H1 (cell line): ENCODE data around the gene LDLRAD4. TPM values are rescaled to one million over a fixed set of nuclear protein-coding genes. Genes with fewer than 3 reads are reported as not detected.

Source experiments
- CTCF ChIA-PET: fragments of 300-600 bp; sonication (Branson Sonifier 250); formaldehyde crosslinking; loops from one replicate; lab custom pipeline; 2021; ENCODE audit not compliant: partially characterized antibody; lab: Charles Lee
- POLR2A ChIA-PET: fragments of 300-600 bp; sonication (Branson Sonifier 250); formaldehyde crosslinking; loops from one replicate; lab custom pipeline; 2021; ENCODE audit warnings: inconsistent platforms; ENCODE audit not compliant: partially characterized antibody; lab: Charles Lee
- DNase-seq, 2 experiments: peaks; one replicate each; pipeline versions ENCODE4 v3.0.0 to v3.0.0-alpha.2; 2010 to 2022; ENCODE audit warnings: low spot score in 2 of 2, low read depth in 1 of 2, mixed read lengths in 1 of 2
- FAIRE-seq: peaks from 2 replicates; lab custom pipeline; 2011; peaks lifted over from hg19 to GRCh38; lab: Jason Lieb, UNC
- H2AFZ ChIP-seq: 2 replicates; pipeline ENCODE4 v1.8.1; 2012; ENCODE audit warnings: low read length, inconsistent platforms
- H2AK5ac ChIP-seq: 2 replicates; pipeline ENCODE4 v1.6.1; 2013; ENCODE audit warnings: low read depth, low read length
- H2BK120ac ChIP-seq: replicated peaks from 2 replicates; pipeline ENCODE3; 2013; ENCODE audit warnings: low read depth, low read length, inconsistent platforms
- H2BK12ac ChIP-seq: 2 replicates; pipeline ENCODE4 v1.6.1; 2013; ENCODE audit warnings: low read depth, low read length
- H2BK15ac ChIP-seq: 2 replicates; pipeline ENCODE4 v1.6.1; 2013; ENCODE audit warnings: low read length
- H2BK20ac ChIP-seq: 2 replicates; pipeline ENCODE4 v1.6.1; 2013; ENCODE audit warnings: low read length
- H2BK5ac ChIP-seq: 2 replicates; pipeline ENCODE4 v1.6.1; 2013; ENCODE audit warnings: low read depth, low read length
- H3K14ac ChIP-seq: 2 replicates; pipeline ENCODE4 v1.6.1; 2013; ENCODE audit warnings: inconsistent platforms; ENCODE audit not compliant: insufficient read length
- H3K18ac ChIP-seq: 2 replicates; pipeline ENCODE4 v1.6.1; 2013; ENCODE audit warnings: low read length; ENCODE audit errors: extremely low read depth
- H3K23ac ChIP-seq: 2 replicates; pipeline ENCODE4 v1.6.1; 2013; ENCODE audit warnings: inconsistent platforms; ENCODE audit not compliant: insufficient read length
- H3K23me2 ChIP-seq: 2 replicates; pipeline ENCODE4 v1.6.1; 2013; ENCODE audit warnings: low read depth, low read length
- H3K27ac ChIP-seq: 2 replicates; pipeline ENCODE4 v1.6.1; 2011; ENCODE audit warnings: low read depth, low read length, inconsistent platforms
- H3K27me3 ChIP-seq, 4 experiments: replicated peaks in 1 of 4; 1 replicate in 1 of 4; 2 replicates in 3 of 4; pipeline versions ENCODE4 v1.6.1 to v1.8.1; 2011 to 2013; ENCODE audit warnings: low read length in 3 of 4, mild to moderate bottlenecking in 3 of 4, inconsistent platforms in 2 of 4, mixed read lengths in 2 of 4, moderate library complexity in 1 of 4; ENCODE audit not compliant: control insufficient read depth in 3 of 4, insufficient read depth in 3 of 4; ENCODE audit errors: extremely low read depth in 1 of 4
- H3K36me3 ChIP-seq, 4 experiments: 2 replicates each; pipeline versions ENCODE4 v1.6.1 to v1.8.1; 2011 to 2013; ENCODE audit warnings: mild to moderate bottlenecking in 4 of 4, low read length in 3 of 4, moderate library complexity in 2 of 4, control low read depth in 1 of 4, inconsistent platforms in 1 of 4; ENCODE audit not compliant: insufficient read depth in 4 of 4, control insufficient read depth in 2 of 4
- H3K4ac ChIP-seq: replicated peaks from 2 replicates; pipeline ENCODE3; 2013; ENCODE audit warnings: low read length, low read depth, mixed read lengths, inconsistent platforms; ENCODE audit not compliant: insufficient read length
- H3K4me1 ChIP-seq, 4 experiments: replicated peaks in 1 of 4; 1 replicate in 1 of 4; 2 replicates in 3 of 4; pipeline versions ENCODE4 v1.6.1 to v1.8.1; 2011 to 2013; ENCODE audit warnings: low read length in 3 of 4, inconsistent platforms in 2 of 4, mixed read lengths in 1 of 4; ENCODE audit not compliant: insufficient read depth in 4 of 4, control insufficient read depth in 3 of 4
- H3K4me2 ChIP-seq, 2 experiments: 2 replicates each; pipeline versions ENCODE4 v1.6.1 to v1.8.1; 2011 to 2013; ENCODE audit warnings: low read depth in 2 of 2, low read length in 2 of 2, control low read depth in 1 of 2, inconsistent platforms in 1 of 2, mild to moderate bottlenecking in 1 of 2; ENCODE audit not compliant: insufficient read depth in 1 of 2
- H3K4me3 ChIP-seq, 4 experiments: fragments of 200-600, 300-600 bp in 1 of 4; sonication (generic), shearing (Covaris generic), sonication (Bioruptor Twin) in 1 of 4; 2 replicates each; pipeline versions ENCODE4 v1.5.1 to v1.8.1; 2011 to 2016; ENCODE audit warnings: low read length in 4 of 4, low read depth in 3 of 4, control low read depth in 2 of 4, inconsistent platforms in 2 of 4, mild to moderate bottlenecking in 2 of 4, mixed read lengths in 1 of 4, moderate library complexity in 1 of 4; ENCODE audit not compliant: insufficient read depth in 2 of 4; ENCODE audit errors: extremely low read depth in 1 of 4
- H3K56ac ChIP-seq: replicated peaks from 2 replicates; pipeline ENCODE3; 2013; ENCODE audit warnings: low read depth, mild to moderate bottlenecking, mixed read lengths, low read length, inconsistent platforms; ENCODE audit not compliant: insufficient read length
- H3K79me1 ChIP-seq: 2 replicates; pipeline ENCODE4 v1.6.1; 2013; ENCODE audit warnings: low read depth, low read length, control low read depth
- H3K79me2 ChIP-seq, 2 experiments: 2 replicates each; pipeline versions ENCODE4 v1.6.1 to v1.8.1; 2012 to 2013; ENCODE audit warnings: low read length in 2 of 2, mild to moderate bottlenecking in 2 of 2, inconsistent platforms in 1 of 2; ENCODE audit not compliant: insufficient read depth in 2 of 2, control insufficient read depth in 1 of 2
- H3K9ac ChIP-seq, 4 experiments: replicated peaks in 1 of 4; 1 replicate in 1 of 4; 2 replicates in 3 of 4; pipeline versions ENCODE4 v1.6.1 to v1.8.1; 2011 to 2013; ENCODE audit warnings: low read depth in 3 of 4, low read length in 3 of 4, control low read depth in 2 of 4, mild to moderate bottlenecking in 2 of 4, moderate library complexity in 2 of 4, inconsistent platforms in 1 of 4; ENCODE audit errors: extremely low read depth in 1 of 4
- H3K9me3 ChIP-seq, 2 experiments: 2 replicates each; pipeline versions ENCODE4 v1.6.1 to v1.8.1; 2012 to 2013; ENCODE audit warnings: mild to moderate bottlenecking in 2 of 2, moderate library complexity in 2 of 2, control low read depth in 1 of 2, inconsistent platforms in 1 of 2, low read depth in 1 of 2, low read length in 1 of 2, mixed read lengths in 1 of 2; ENCODE audit not compliant: insufficient read depth in 2 of 2
- H4K20me1 ChIP-seq, 2 experiments: replicated peaks in 1 of 2; 2 replicates each; pipeline versions ENCODE3 to v1.8.1; 2011 to 2013; ENCODE audit warnings: inconsistent platforms in 2 of 2, low read length in 2 of 2, mild to moderate bottlenecking in 1 of 2; ENCODE audit not compliant: insufficient read depth in 2 of 2, control insufficient read depth in 1 of 2
- H4K5ac ChIP-seq: 2 replicates; pipeline ENCODE4 v1.6.1; 2013; ENCODE audit warnings: low read length, low read depth, mixed read lengths, inconsistent platforms; ENCODE audit not compliant: insufficient read length
- H4K8ac ChIP-seq: 2 replicates; pipeline ENCODE4 v1.8.0; 2013; ENCODE audit warnings: mild to moderate bottlenecking, moderate library complexity, low read length, inconsistent platforms; ENCODE audit not compliant: insufficient read depth; ENCODE audit errors: extremely low read depth
- H4K91ac ChIP-seq: replicated peaks from 2 replicates; pipeline ENCODE3; 2013; ENCODE audit warnings: low read length, mixed read lengths, inconsistent platforms; ENCODE audit not compliant: insufficient read length
- GABPA ChIP-seq: IDR thresholded peaks from 2 replicates; pipeline ENCODE4 v1.6.1; 2011; ENCODE audit warnings: mild to moderate bottlenecking, low read length, moderate library complexity, borderline replicate concordance; ENCODE audit not compliant: insufficient read depth
- WGBS, 2 experiments: shearing (Covaris generic) in 1 of 2; methylation state at CpG; one replicate each; pipeline versions ENCODE4 v1.1.6 to v1.1.7; 2013 to 2015; ENCODE audit warnings: low lambda C conversion rate in 2 of 2, mixed read lengths in 2 of 2, inconsistent platforms in 1 of 2, low coverage in 1 of 2, missing lambda C conversion rate in 1 of 2; ENCODE audit not compliant: insufficient replicate concordance in 2 of 2, insufficient coverage in 1 of 2, insufficient read length in 1 of 2; ENCODE audit errors: extremely low coverage in 1 of 2, missing lambda C conversion rate in 1 of 2; 5-methylcytosine and 5-hydroxymethylcytosine counted together
- polyA plus RNA-seq, 7 experiments: library from polyadenylated mRNA; depleted of rRNA in 3 of 7; stranded (reverse) in 5 of 7; unstranded in 2 of 7; fragments of >200 nt in 5 of 7; fragments of 200-250 nt in 2 of 7; gene quantifications; 1 replicate in 5 of 7; 2 replicates in 1 of 7; 4 replicates in 1 of 7; pipeline versions ENCODE4 v1.2.1 to v1.2.3, GENCODE V29; 2011 to 2013; ENCODE audit warnings: missing spikeins in 2 of 7, mixed read lengths in 2 of 7
- total RNA-seq: library from RNA; stranded (reverse); fragmentation: NEBNext Ultra II Directional; extraction: Animal tissue kit (Norgen Biotek cat#: 25700); gene quantifications from 2 replicates; pipeline ENCODE4 v1.2.1, GENCODE V29; 2021

Gene LDLRAD4
- total and polyA plus RNA-seq, 2 of the 8 experiments (the other 6 are each of a cell fraction or from before 2014, with no cell fraction given), result 0.77 to 1.4 TPM

DNA sequence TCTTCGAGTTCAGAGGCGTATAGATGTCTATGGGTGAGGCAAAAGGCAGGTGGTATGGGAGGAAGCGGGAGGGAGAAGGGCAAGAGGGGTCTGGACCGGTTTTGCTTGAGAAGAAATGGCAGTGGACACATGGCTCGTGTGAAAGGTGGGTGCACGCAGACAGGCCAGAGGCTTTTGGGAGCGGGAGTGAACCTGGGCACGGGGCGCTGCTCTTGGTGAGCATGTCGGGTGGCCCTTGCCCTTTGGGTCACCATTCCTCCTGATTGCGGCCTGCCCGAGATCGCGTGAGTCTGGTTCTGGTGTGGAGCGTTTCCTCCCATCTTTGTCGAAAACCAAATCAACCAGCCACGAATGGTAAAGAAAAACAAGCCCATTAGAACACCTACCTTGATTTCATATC, 12.6 kb downstream of the LDLRAD4 start:
- no peak overlapping the region for H4K5ac ChIP-seq
- H4K20me1 ChIP-seq, result no peaks in the 10 kb centered on the region
- no peak overlapping the region for H4K91ac ChIP-seq
- no peak overlapping the region for H3K4ac ChIP-seq
- WGBS, 2 experiments, result 94% methylated on average over 17 of the region's 17 CpGs; no CpG with 5 or more reads in 1 of the 2 experiments
- H2AK5ac ChIP-seq, result no peak overlapping the region
- H3K14ac ChIP-seq, result no peak overlapping the region
- TF ChIP-seq GABPA, result no peak
- TF ChIP-seq, all 59 proteins: peak for 0
- H3K36me3 ChIP-seq, result no peaks in the 10 kb centered on the region
- no peak overlapping the region for H2BK120ac ChIP-seq
- no peak overlapping the region for H3K18ac ChIP-seq
- H2BK20ac ChIP-seq, result no peak overlapping the region
- no peaks in the 10 kb centered on the region for H3K9me3 ChIP-seq
- no peak overlapping the region for H3K9ac ChIP-seq
- FAIRE-seq, result no peak
- H3K56ac ChIP-seq, result no peak overlapping the region
- no peak overlapping the region for H3K4me2 ChIP-seq
- H3K4me1 ChIP-seq, result no peaks in the 10 kb centered on the region
- H3K4me3 ChIP-seq, result no peak overlapping the region
- H2AFZ ChIP-seq, result no peak overlapping the region
- H3K27ac ChIP-seq, result no peak overlapping the region
- H2BK12ac ChIP-seq, result no peak overlapping the region
- H3K23ac ChIP-seq, result no peak overlapping the region
- no peaks in the 10 kb centered on the region for H3K79me2 ChIP-seq
- CTCF ChIA-PET, result no interaction called here
- H3K23me2 ChIP-seq, result no peaks in the 10 kb centered on the region
- no peak overlapping the region for H4K8ac ChIP-seq
- H3K79me1 ChIP-seq, result no peaks in the 10 kb centered on the region
- H2BK5ac ChIP-seq, result no peak overlapping the region
- H3K27me3 ChIP-seq, result no peaks in the 10 kb centered on the region
- H2BK15ac ChIP-seq, result no peak overlapping the region
- POLR2A ChIA-PET, result interaction anchor here (1.0 kb wide), 1 partner anchor 12 kb away, joined by 3 read pairs; no protein-coding TSS in a partner anchor
- no peak for DNase-seq
